GM21529 (cell line): ENCODE results near the gene UPK1A.
"Not testable (repeated sequence)": the region's sequence is repeated elsewhere in the genome, so short reads cannot be mapped to it uniquely, and the experiment has no call there.

Experiments
- ATAC-seq: cut with Tn5 transposase; IDR thresholded peaks from one replicate; pipeline ENCODE4 v1.9.1; 2021; ENCODE audit not compliant: unreplicated experiment

Gene UPK1A

GRCh38 chr19:35644206-35644986 lies 21.9 kb upstream of the UPK1A start:
- peak; percentile 70 for ATAC-seq

- ATAC-seq, result no peak
These were observed 21.2 kb upstream of the UPK1A start for GRCh38 chr19:35644987-35645679.

GRCh38 chr19:35645680-35646511 lies 20.4 kb upstream of the UPK1A start:
- no peak for ATAC-seq

- peak; percentile 53 for ATAC-seq
These were observed 18.0 kb upstream of the UPK1A start, which contains the start of gene COX6B1 for GRCh38 chr19:35648017-35648961. TSS of gene COX6B1 (plus strand) at chr19:35648323. CDS start at chr19:35651244, 2,921 bp downstream.

- ATAC-seq, result no peak
These were observed 15.7 kb upstream of the UPK1A start for GRCh38 chr19:35650581-35650980.

- not testable (repeated sequence) for ATAC-seq
These were observed 11.5 kb upstream of the UPK1A start for GRCh38 chr19:35654828-35655227.

- ATAC-seq, result no peak
These were observed 10.7 kb upstream of the UPK1A start for GRCh38 chr19:35655600-35655999.

- no peak for ATAC-seq
These were observed 9.6 kb upstream of the UPK1A start for GRCh38 chr19:35656700-35657099.

GRCh38 chr19:35657904-35658700 lies 8.2 kb upstream of the UPK1A start:
- no peak for ATAC-seq

- no peak for ATAC-seq
These were observed 4.3 kb upstream of the UPK1A start for GRCh38 chr19:35661995-35662340.

GRCh38 chr19:35663981-35664380 lies 2.3 kb upstream of the UPK1A start:
- no peak for ATAC-seq

GRCh38 chr19:35665157-35665556 lies 1.2 kb upstream of the UPK1A start:
- ATAC-seq, result no peak

GRCh38 chr19:35665604-35666003 lies 713 bp upstream of the UPK1A start:
- no peak for ATAC-seq

- no peak for ATAC-seq
These were observed 3.2 kb downstream of the UPK1A start for GRCh38 chr19:35669566-35669965.

GRCh38 chr19:35669974-35670373 lies 3.7 kb downstream of the UPK1A start:
- ATAC-seq, result no peak

- no peak for ATAC-seq
These were observed 4.4 kb downstream of the UPK1A start for GRCh38 chr19:35670686-35671085.

- no peak for ATAC-seq
These were observed 5.5 kb downstream of the UPK1A start for GRCh38 chr19:35671818-35672217.

- ATAC-seq, result peak; percentile 45
These were observed 6.9 kb downstream of the UPK1A start for GRCh38 chr19:35673121-35673804.

GRCh38 chr19:35675589-35676140 lies 9.3 kb downstream of the UPK1A start:
- ATAC-seq, result no peak
